SK-N-MC (cell line): ENCODE data around the gene ARPC4.

Experiments
- EZH2 ChIP-seq: fragments of 200-600 bp; sonication (generic); IDR thresholded peaks from one replicate; pipeline ENCODE4 v1.6.1; 2017; ENCODE audit warnings: antibody characterized with exemption
- POLR2AphosphoS5 ChIP-seq: IDR thresholded peaks from 2 replicates; pipeline ENCODE4 v1.6.1; 2012; ENCODE audit warnings: mild to moderate bottlenecking, low read depth, low read length, borderline replicate concordance

- TF ChIP-seq POLR2AphosphoS5 (no peak), EZH2 (no peak)
Observed at GRCh38 chr3:9803494-9803893, 10.6 kb downstream of the ARPC4 start.
